GM12873 (cell line): ENCODE data around the gene FLAD1.

ENCODE experiments used
- CTCF ChIP-seq: IDR thresholded peaks from 2 replicates; pipeline ENCODE4 v1.5.1; 2012; ENCODE audit warnings: low read depth, mild to moderate bottlenecking, moderate library complexity, low read length, control low read depth; ENCODE audit not compliant: insufficient read depth; ENCODE audit errors: missing control alignments

Gene FLAD1

GRCh38 chr1:154992721-154993571 is 9.8 kb downstream of the FLAD1 start:
- TF ChIP-seq CTCF: peak; percentile 11

GRCh38 chr1:154993572-154994268 is 10.6 kb downstream of the FLAD1 start, which contains the start of gene LENEP:
Gene LENEP (plus strand): TSS chr1:154993586. CDS start chr1:154993608, 22 bp downstream.
- TF ChIP-seq CTCF: no peak

GRCh38 chr1:154994269-154994587 is 11.1 kb downstream of the FLAD1 start:
- no peak for TF ChIP-seq CTCF

- no peak for TF ChIP-seq CTCF
Measured at GRCh38 chr1:154994591-154994990, 11.4 kb downstream of the FLAD1 start.

- TF ChIP-seq CTCF: no peak
Measured at GRCh38 chr1:154996966-154997701, 14.0 kb downstream of the FLAD1 start.

- peak; percentile 27 for TF ChIP-seq CTCF
Measured at GRCh38 chr1:154998201-154998780, 15.1 kb downstream of the FLAD1 start.
